Uterus (tissue), 2 donors: ENCODE data around the gene PEX10.
"Not testable (repeated sequence)": the region's sequence is repeated elsewhere in the genome, so short reads cannot be mapped to it uniquely, and the experiment has no call there.

Source experiments
- POLR2A ChIP-seq, 2 donors: fragments of 450-650 bp; IDR thresholded peaks; one replicate each; pipeline ENCODE4 v1.6.1; 2016; ENCODE audit warnings: antibody characterized with exemption in 2 of 2, mild to moderate bottlenecking in 1 of 2, moderate library complexity in 1 of 2
- TF ChIP-seq, protein P1 (sequence below), 4 experiments: fragments of 200-600 bp in 2 of 4; fragments of 450-650 bp in 2 of 4; sonication (generic) in 2 of 4; IDR thresholded peaks; one replicate each; pipeline ENCODE4 v1.5.1; 2016 to 2019; ENCODE audit warnings: antibody characterized with exemption in 4 of 4, mild to moderate bottlenecking in 2 of 4, moderate library complexity in 1 of 4

DNA sequence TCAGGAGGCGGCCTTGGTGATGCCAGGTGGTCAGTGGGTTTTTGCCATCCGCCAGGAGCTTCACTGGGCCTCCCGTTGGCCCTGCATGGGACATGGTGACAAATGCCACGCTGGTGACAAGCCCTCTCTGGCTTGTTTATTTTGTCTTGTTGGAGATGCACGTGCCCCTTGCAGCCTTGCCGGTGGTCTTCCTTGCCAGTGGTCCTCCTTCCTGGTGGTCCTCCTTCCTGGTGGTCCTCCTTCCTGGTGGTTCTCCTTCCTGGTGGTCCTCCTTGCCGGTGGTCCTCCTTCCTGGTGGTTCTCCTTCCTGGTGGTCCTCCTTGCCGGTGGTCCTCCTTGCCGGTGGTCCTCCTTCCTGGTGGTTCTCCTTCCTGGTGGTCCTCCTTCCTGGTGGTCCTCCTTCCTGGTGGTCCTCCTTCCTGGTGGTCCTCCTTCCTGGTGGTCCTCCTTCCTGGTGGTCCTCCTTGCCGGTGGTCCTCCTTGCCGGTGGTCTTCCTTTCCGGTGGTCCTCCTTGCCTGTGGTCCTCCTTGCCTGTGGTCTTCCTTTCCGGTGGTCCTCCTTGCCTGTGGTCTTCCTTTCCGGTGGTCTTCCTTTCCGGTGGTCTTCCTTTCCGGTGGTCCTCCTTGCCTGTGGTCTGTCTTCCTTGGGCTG lies 46.9 kb upstream of the PEX10 start:
- TF ChIP-seq, protein P1, sequence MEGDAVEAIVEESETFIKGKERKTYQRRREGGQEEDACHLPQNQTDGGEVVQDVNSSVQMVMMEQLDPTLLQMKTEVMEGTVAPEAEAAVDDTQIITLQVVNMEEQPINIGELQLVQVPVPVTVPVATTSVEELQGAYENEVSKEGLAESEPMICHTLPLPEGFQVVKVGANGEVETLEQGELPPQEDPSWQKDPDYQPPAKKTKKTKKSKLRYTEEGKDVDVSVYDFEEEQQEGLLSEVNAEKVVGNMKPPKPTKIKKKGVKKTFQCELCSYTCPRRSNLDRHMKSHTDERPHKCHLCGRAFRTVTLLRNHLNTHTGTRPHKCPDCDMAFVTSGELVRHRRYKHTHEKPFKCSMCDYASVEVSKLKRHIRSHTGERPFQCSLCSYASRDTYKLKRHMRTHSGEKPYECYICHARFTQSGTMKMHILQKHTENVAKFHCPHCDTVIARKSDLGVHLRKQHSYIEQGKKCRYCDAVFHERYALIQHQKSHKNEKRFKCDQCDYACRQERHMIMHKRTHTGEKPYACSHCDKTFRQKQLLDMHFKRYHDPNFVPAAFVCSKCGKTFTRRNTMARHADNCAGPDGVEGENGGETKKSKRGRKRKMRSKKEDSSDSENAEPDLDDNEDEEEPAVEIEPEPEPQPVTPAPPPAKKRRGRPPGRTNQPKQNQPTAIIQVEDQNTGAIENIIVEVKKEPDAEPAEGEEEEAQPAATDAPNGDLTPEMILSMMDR (IDR thresholded peaks at IDR 0.05): not testable (repeated sequence)
- not testable (repeated sequence) for TF ChIP-seq POLR2A (IDR thresholded peaks at IDR 0.05)
